Fibroblast of lung (primary cell): Measurements from ENCODE around the gene ITGBL1.

Source experiments
- CTCF ChIP-seq, 2 donors: IDR thresholded peaks in 1 of 2; conservative IDR thresholded peaks in 1 of 2; 1 replicate in 1 of 2; 2 replicates in 1 of 2; pipeline ENCODE4 v1.5.1; 2011 to 2012; ENCODE audit warnings: low read length in 2 of 2, control low read depth in 1 of 2, inconsistent platforms in 1 of 2, low read depth in 1 of 2, mild to moderate bottlenecking in 1 of 2
- EZH2 ChIP-seq: IDR thresholded peaks from 2 replicates; pipeline ENCODE4 v1.5.1; 2012; ENCODE audit warnings: low read length, control low read depth, mild to moderate bottlenecking; ENCODE audit errors: missing control alignments

GRCh38 chr13:101511161-101511560 lies 58.7 kb downstream of the ITGBL1 start:
- no peak for TF ChIP-seq EZH2
- TF ChIP-seq CTCF (conservative IDR thresholded peaks at IDR 0.05 in 1 of 2, IDR thresholded peaks at IDR 0.05 in 1 of 2; ENCODE audit: low read depth in 1 of 2, low read length in 2 of 2) = no peak
